H1 (cell line): ENCODE measurements around the gene CELF2. TPM values are rescaled to one million over a fixed set of nuclear protein-coding genes. Genes with fewer than 3 reads are reported as not detected.

Experiments used
- CTCF ChIA-PET: fragments of 300-600 bp; sonication (Branson Sonifier 250); formaldehyde crosslinking; loops from one replicate; lab custom pipeline; 2021; ENCODE audit not compliant: partially characterized antibody; lab: Charles Lee
- POLR2A ChIA-PET: fragments of 300-600 bp; sonication (Branson Sonifier 250); formaldehyde crosslinking; loops from one replicate; lab custom pipeline; 2021; ENCODE audit warnings: inconsistent platforms; ENCODE audit not compliant: partially characterized antibody; lab: Charles Lee
- DNase-seq, 2 experiments: peaks; one replicate each; pipeline versions ENCODE4 v3.0.0 to v3.0.0-alpha.2; 2010 to 2022; ENCODE audit warnings: low spot score in 2 of 2, low read depth in 1 of 2, mixed read lengths in 1 of 2
- FAIRE-seq: peaks from 2 replicates; lab custom pipeline; 2011; peaks lifted over from hg19 to GRCh38; lab: Jason Lieb, UNC
- H2AFZ ChIP-seq: 2 replicates; pipeline ENCODE4 v1.8.1; 2012; ENCODE audit warnings: low read length, inconsistent platforms
- H2AK5ac ChIP-seq: 2 replicates; pipeline ENCODE4 v1.6.1; 2013; ENCODE audit warnings: low read depth, low read length
- H2BK120ac ChIP-seq: replicated peaks from 2 replicates; pipeline ENCODE3; 2013; ENCODE audit warnings: low read depth, low read length, inconsistent platforms
- H2BK12ac ChIP-seq: 2 replicates; pipeline ENCODE4 v1.6.1; 2013; ENCODE audit warnings: low read depth, low read length
- H2BK15ac ChIP-seq: 2 replicates; pipeline ENCODE4 v1.6.1; 2013; ENCODE audit warnings: low read length
- H2BK20ac ChIP-seq: 2 replicates; pipeline ENCODE4 v1.6.1; 2013; ENCODE audit warnings: low read length
- H2BK5ac ChIP-seq: 2 replicates; pipeline ENCODE4 v1.6.1; 2013; ENCODE audit warnings: low read depth, low read length
- H3K14ac ChIP-seq: 2 replicates; pipeline ENCODE4 v1.6.1; 2013; ENCODE audit warnings: inconsistent platforms; ENCODE audit not compliant: insufficient read length
- H3K18ac ChIP-seq: 2 replicates; pipeline ENCODE4 v1.6.1; 2013; ENCODE audit warnings: low read length; ENCODE audit errors: extremely low read depth
- H3K23ac ChIP-seq: 2 replicates; pipeline ENCODE4 v1.6.1; 2013; ENCODE audit warnings: inconsistent platforms; ENCODE audit not compliant: insufficient read length
- H3K23me2 ChIP-seq: 2 replicates; pipeline ENCODE4 v1.6.1; 2013; ENCODE audit warnings: low read depth, low read length
- H3K27ac ChIP-seq: 2 replicates; pipeline ENCODE4 v1.6.1; 2011; ENCODE audit warnings: low read depth, low read length, inconsistent platforms
- H3K27me3 ChIP-seq, 4 experiments: replicated peaks in 1 of 4; 1 replicate in 1 of 4; 2 replicates in 3 of 4; pipeline versions ENCODE4 v1.6.1 to v1.8.1; 2011 to 2013; ENCODE audit warnings: low read length in 3 of 4, mild to moderate bottlenecking in 3 of 4, inconsistent platforms in 2 of 4, mixed read lengths in 2 of 4, moderate library complexity in 1 of 4; ENCODE audit not compliant: control insufficient read depth in 3 of 4, insufficient read depth in 3 of 4; ENCODE audit errors: extremely low read depth in 1 of 4
- H3K36me3 ChIP-seq, 4 experiments: 2 replicates each; pipeline versions ENCODE4 v1.6.1 to v1.8.1; 2011 to 2013; ENCODE audit warnings: mild to moderate bottlenecking in 4 of 4, low read length in 3 of 4, moderate library complexity in 2 of 4, control low read depth in 1 of 4, inconsistent platforms in 1 of 4; ENCODE audit not compliant: insufficient read depth in 4 of 4, control insufficient read depth in 2 of 4
- H3K4ac ChIP-seq: replicated peaks from 2 replicates; pipeline ENCODE3; 2013; ENCODE audit warnings: low read length, low read depth, mixed read lengths, inconsistent platforms; ENCODE audit not compliant: insufficient read length
- H3K4me1 ChIP-seq, 4 experiments: replicated peaks in 1 of 4; 1 replicate in 1 of 4; 2 replicates in 3 of 4; pipeline versions ENCODE4 v1.6.1 to v1.8.1; 2011 to 2013; ENCODE audit warnings: low read length in 3 of 4, inconsistent platforms in 2 of 4, mixed read lengths in 1 of 4; ENCODE audit not compliant: insufficient read depth in 4 of 4, control insufficient read depth in 3 of 4
- H3K4me2 ChIP-seq, 2 experiments: 2 replicates each; pipeline versions ENCODE4 v1.6.1 to v1.8.1; 2011 to 2013; ENCODE audit warnings: low read depth in 2 of 2, low read length in 2 of 2, control low read depth in 1 of 2, inconsistent platforms in 1 of 2, mild to moderate bottlenecking in 1 of 2; ENCODE audit not compliant: insufficient read depth in 1 of 2
- H3K4me3 ChIP-seq, 4 experiments: fragments of 200-600, 300-600 bp in 1 of 4; sonication (generic), shearing (Covaris generic), sonication (Bioruptor Twin) in 1 of 4; 2 replicates each; pipeline versions ENCODE4 v1.5.1 to v1.8.1; 2011 to 2016; ENCODE audit warnings: low read length in 4 of 4, low read depth in 3 of 4, control low read depth in 2 of 4, inconsistent platforms in 2 of 4, mild to moderate bottlenecking in 2 of 4, mixed read lengths in 1 of 4, moderate library complexity in 1 of 4; ENCODE audit not compliant: insufficient read depth in 2 of 4; ENCODE audit errors: extremely low read depth in 1 of 4
- H3K56ac ChIP-seq: replicated peaks from 2 replicates; pipeline ENCODE3; 2013; ENCODE audit warnings: low read depth, mild to moderate bottlenecking, mixed read lengths, low read length, inconsistent platforms; ENCODE audit not compliant: insufficient read length
- H3K79me1 ChIP-seq: 2 replicates; pipeline ENCODE4 v1.6.1; 2013; ENCODE audit warnings: low read depth, low read length, control low read depth
- H3K79me2 ChIP-seq, 2 experiments: 2 replicates each; pipeline versions ENCODE4 v1.6.1 to v1.8.1; 2012 to 2013; ENCODE audit warnings: low read length in 2 of 2, mild to moderate bottlenecking in 2 of 2, inconsistent platforms in 1 of 2; ENCODE audit not compliant: insufficient read depth in 2 of 2, control insufficient read depth in 1 of 2
- H3K9ac ChIP-seq, 4 experiments: replicated peaks in 1 of 4; 1 replicate in 1 of 4; 2 replicates in 3 of 4; pipeline versions ENCODE4 v1.6.1 to v1.8.1; 2011 to 2013; ENCODE audit warnings: low read depth in 3 of 4, low read length in 3 of 4, control low read depth in 2 of 4, mild to moderate bottlenecking in 2 of 4, moderate library complexity in 2 of 4, inconsistent platforms in 1 of 4; ENCODE audit errors: extremely low read depth in 1 of 4
- H3K9me3 ChIP-seq, 2 experiments: 2 replicates each; pipeline versions ENCODE4 v1.6.1 to v1.8.1; 2012 to 2013; ENCODE audit warnings: mild to moderate bottlenecking in 2 of 2, moderate library complexity in 2 of 2, control low read depth in 1 of 2, inconsistent platforms in 1 of 2, low read depth in 1 of 2, low read length in 1 of 2, mixed read lengths in 1 of 2; ENCODE audit not compliant: insufficient read depth in 2 of 2
- H4K20me1 ChIP-seq, 2 experiments: replicated peaks in 1 of 2; 2 replicates each; pipeline versions ENCODE3 to v1.8.1; 2011 to 2013; ENCODE audit warnings: inconsistent platforms in 2 of 2, low read length in 2 of 2, mild to moderate bottlenecking in 1 of 2; ENCODE audit not compliant: insufficient read depth in 2 of 2, control insufficient read depth in 1 of 2
- H4K5ac ChIP-seq: 2 replicates; pipeline ENCODE4 v1.6.1; 2013; ENCODE audit warnings: low read length, low read depth, mixed read lengths, inconsistent platforms; ENCODE audit not compliant: insufficient read length
- H4K8ac ChIP-seq: 2 replicates; pipeline ENCODE4 v1.8.0; 2013; ENCODE audit warnings: mild to moderate bottlenecking, moderate library complexity, low read length, inconsistent platforms; ENCODE audit not compliant: insufficient read depth; ENCODE audit errors: extremely low read depth
- H4K91ac ChIP-seq: replicated peaks from 2 replicates; pipeline ENCODE3; 2013; ENCODE audit warnings: low read length, mixed read lengths, inconsistent platforms; ENCODE audit not compliant: insufficient read length
- CBX8 ChIP-seq: fragments of 300-800, 300-1000 bp; sonication (generic); IDR thresholded peaks from 2 replicates; pipeline ENCODE4 v1.7.1; 2016; ENCODE audit warnings: low read depth, low read length, borderline replicate concordance
- GTF2F1 ChIP-seq: IDR thresholded peaks from 2 replicates; pipeline ENCODE4 v1.6.1; 2012; ENCODE audit warnings: low read depth, low read length, improper control_type of control experiment, borderline replicate concordance
- JUND ChIP-seq: IDR thresholded peaks from 2 replicates; pipeline ENCODE4 v1.6.1; 2011; ENCODE audit warnings: mild to moderate bottlenecking, improper control_type of control experiment, low read length
- KDM4A ChIP-seq: IDR thresholded peaks from one replicate; pipeline ENCODE4 v1.7.1; 2012; ENCODE audit warnings: low read depth, mild to moderate bottlenecking, moderate library complexity, low read length, inconsistent platforms; ENCODE audit not compliant: severe bottlenecking
- SIX5 ChIP-seq: IDR thresholded peaks from 2 replicates; pipeline ENCODE4 v1.6.1; 2011; ENCODE audit warnings: mild to moderate bottlenecking, low read depth, low read length
- SRF ChIP-seq: IDR thresholded peaks from 2 replicates; pipeline ENCODE4 v1.6.1; 2011; ENCODE audit warnings: mild to moderate bottlenecking, low read depth, low read length, moderate library complexity
- TCF12 ChIP-seq: IDR thresholded peaks from 2 replicates; pipeline ENCODE4 v1.6.1; 2011; ENCODE audit warnings: low read depth, mild to moderate bottlenecking, low read length
- ZNF274 ChIP-seq: IDR thresholded peaks from 2 replicates; pipeline ENCODE4 v1.7.0; 2012; ENCODE audit warnings: low read length, borderline replicate concordance; ENCODE audit errors: extremely low read depth
- WGBS, 2 experiments: shearing (Covaris generic) in 1 of 2; methylation state at CpG; one replicate each; pipeline versions ENCODE4 v1.1.6 to v1.1.7; 2013 to 2015; ENCODE audit warnings: low lambda C conversion rate in 2 of 2, mixed read lengths in 2 of 2, inconsistent platforms in 1 of 2, low coverage in 1 of 2, missing lambda C conversion rate in 1 of 2; ENCODE audit not compliant: insufficient replicate concordance in 2 of 2, insufficient coverage in 1 of 2, insufficient read length in 1 of 2; ENCODE audit errors: extremely low coverage in 1 of 2, missing lambda C conversion rate in 1 of 2; 5-methylcytosine and 5-hydroxymethylcytosine counted together
- polyA plus RNA-seq, 7 experiments: library from polyadenylated mRNA; depleted of rRNA in 3 of 7; stranded (reverse) in 5 of 7; unstranded in 2 of 7; fragments of >200 nt in 5 of 7; fragments of 200-250 nt in 2 of 7; gene quantifications; 1 replicate in 5 of 7; 2 replicates in 1 of 7; 4 replicates in 1 of 7; pipeline versions ENCODE4 v1.2.1 to v1.2.3, GENCODE V29; 2011 to 2013; ENCODE audit warnings: missing spikeins in 2 of 7, mixed read lengths in 2 of 7
- total RNA-seq: library from RNA; stranded (reverse); fragmentation: NEBNext Ultra II Directional; extraction: Animal tissue kit (Norgen Biotek cat#: 25700); gene quantifications from 2 replicates; pipeline ENCODE4 v1.2.1, GENCODE V29; 2021
- TF ChIP-seq, protein P1 (sequence below): IDR thresholded peaks from 2 replicates; pipeline ENCODE4 v1.6.1; 2012; ENCODE audit warnings: inconsistent platforms
- TF ChIP-seq, protein P2 (sequence below), 3 experiments: IDR thresholded peaks; 1 replicate in 2 of 3; 2 replicates in 1 of 3; pipeline versions ENCODE4 v1.5.1 to v1.6.1; 2011; ENCODE audit warnings: low read length in 3 of 3, mild to moderate bottlenecking in 3 of 3, inconsistent platforms in 2 of 3, low read depth in 1 of 3, moderate library complexity in 1 of 3; ENCODE audit not compliant: insufficient read depth in 1 of 3; ENCODE audit errors: control extremely low read depth in 1 of 3
- TF ChIP-seq, protein P3 (sequence below): IDR thresholded peaks from 2 replicates; pipeline ENCODE4 v1.6.1; 2011; ENCODE audit warnings: low read depth, mild to moderate bottlenecking, low read length; ENCODE audit not compliant: insufficient read depth

The CELF2 gene
- total and polyA plus RNA-seq, 2 of the 8 experiments (the other 6 are each of a cell fraction or from before 2014, with no cell fraction given) = 18.3 to 22.7 TPM

DNA sequence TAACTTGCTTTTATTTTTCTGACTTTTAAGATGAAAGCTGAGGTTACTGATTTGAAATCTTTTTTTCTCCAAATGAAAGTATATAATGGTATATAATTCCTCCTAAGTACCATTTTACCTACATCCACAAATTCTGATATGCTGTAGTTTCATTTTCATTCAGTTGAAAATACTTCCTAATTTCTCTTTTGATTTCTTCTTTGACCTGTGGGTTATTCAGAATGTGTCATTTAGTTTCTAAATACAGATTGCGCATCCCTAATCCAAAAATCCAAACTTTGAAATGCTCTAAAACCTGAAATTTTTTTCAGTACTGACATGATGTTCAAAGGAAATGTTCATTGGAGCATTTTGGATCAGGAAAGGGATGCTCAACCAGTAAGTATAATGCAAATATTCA lies 168.7 kb downstream of the CELF2 start:
- no peak overlapping the region for H2BK120ac ChIP-seq
- no peaks in the 10 kb centered on the region for H3K9me3 ChIP-seq
- no peak overlapping the region for H3K4me3 ChIP-seq
- no peaks in the 10 kb centered on the region; the same call in 1 of the 2 replicates for H3K79me1 ChIP-seq
- no peak for FAIRE-seq
- H3K4ac ChIP-seq = no peak overlapping the region
- H3K23ac ChIP-seq = no peak overlapping the region
- peaks cover 0 to 3% of the 10 kb centered on the region in 2 experiments; a peak in 1 of 4 replicates for H3K79me2 ChIP-seq
- ChIA-PET CTCF (no interaction called here), POLR2A (no interaction called here)
- no peak overlapping the region for H2BK20ac ChIP-seq
- no peaks in the 10 kb centered on the region for H3K27me3 ChIP-seq
- H3K4me1 ChIP-seq = peaks cover 0 to 10% (median 7%) of the 10 kb centered on the region in 4 experiments; a peak in 3 of 7 replicates
- no peaks in the 10 kb centered on the region for H4K20me1 ChIP-seq
- peaks cover 0 to 3% (median 0%) of the 10 kb centered on the region in 4 experiments; a peak in 1 of 8 replicates for H3K36me3 ChIP-seq
- H4K91ac ChIP-seq = no peak overlapping the region
- H2BK5ac ChIP-seq = no peak overlapping the region
- no peak overlapping the region for H2BK12ac ChIP-seq
- no peak for DNase-seq
- no peak overlapping the region for H2AK5ac ChIP-seq
- H3K23me2 ChIP-seq = no peaks in the 10 kb centered on the region
- H3K14ac ChIP-seq = no peak overlapping the region
- no peak overlapping the region for H3K4me2 ChIP-seq
- no peak overlapping the region for H3K9ac ChIP-seq
- no peak overlapping the region for H3K18ac ChIP-seq
- H2AFZ ChIP-seq = no peak overlapping the region
- H3K27ac ChIP-seq = no peak overlapping the region
- H4K5ac ChIP-seq = no peak overlapping the region
- no peak overlapping the region for H3K56ac ChIP-seq
- WGBS, 2 experiments = 88% methylated on average over 1 of the region's 1 CpG; no CpG with 5 or more reads in 1 of the 2 experiments
- no peak overlapping the region for H2BK15ac ChIP-seq
- H4K8ac ChIP-seq = no peak overlapping the region
- TF ChIP-seq, protein P1, sequence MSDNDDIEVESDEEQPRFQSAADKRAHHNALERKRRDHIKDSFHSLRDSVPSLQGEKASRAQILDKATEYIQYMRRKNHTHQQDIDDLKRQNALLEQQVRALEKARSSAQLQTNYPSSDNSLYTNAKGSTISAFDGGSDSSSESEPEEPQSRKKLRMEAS = no peak
- no peak for TF ChIP-seq TCF12
- no peak for TF ChIP-seq SRF
- no peak for TF ChIP-seq KDM4A
- TF ChIP-seq SIX5 = no peak
- no peak for TF ChIP-seq CBX8
- TF ChIP-seq, protein P2, sequence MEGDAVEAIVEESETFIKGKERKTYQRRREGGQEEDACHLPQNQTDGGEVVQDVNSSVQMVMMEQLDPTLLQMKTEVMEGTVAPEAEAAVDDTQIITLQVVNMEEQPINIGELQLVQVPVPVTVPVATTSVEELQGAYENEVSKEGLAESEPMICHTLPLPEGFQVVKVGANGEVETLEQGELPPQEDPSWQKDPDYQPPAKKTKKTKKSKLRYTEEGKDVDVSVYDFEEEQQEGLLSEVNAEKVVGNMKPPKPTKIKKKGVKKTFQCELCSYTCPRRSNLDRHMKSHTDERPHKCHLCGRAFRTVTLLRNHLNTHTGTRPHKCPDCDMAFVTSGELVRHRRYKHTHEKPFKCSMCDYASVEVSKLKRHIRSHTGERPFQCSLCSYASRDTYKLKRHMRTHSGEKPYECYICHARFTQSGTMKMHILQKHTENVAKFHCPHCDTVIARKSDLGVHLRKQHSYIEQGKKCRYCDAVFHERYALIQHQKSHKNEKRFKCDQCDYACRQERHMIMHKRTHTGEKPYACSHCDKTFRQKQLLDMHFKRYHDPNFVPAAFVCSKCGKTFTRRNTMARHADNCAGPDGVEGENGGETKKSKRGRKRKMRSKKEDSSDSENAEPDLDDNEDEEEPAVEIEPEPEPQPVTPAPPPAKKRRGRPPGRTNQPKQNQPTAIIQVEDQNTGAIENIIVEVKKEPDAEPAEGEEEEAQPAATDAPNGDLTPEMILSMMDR (IDR thresholded peaks at IDR 0.05; ENCODE audit: control extremely low read depth in 1 of 3, insufficient read depth in 1 of 3, low read depth in 1 of 3, low read length in 3 of 3) = no peak
- TF ChIP-seq ZNF274 = no peak
- no peak for TF ChIP-seq JUND
- TF ChIP-seq, protein P3, sequence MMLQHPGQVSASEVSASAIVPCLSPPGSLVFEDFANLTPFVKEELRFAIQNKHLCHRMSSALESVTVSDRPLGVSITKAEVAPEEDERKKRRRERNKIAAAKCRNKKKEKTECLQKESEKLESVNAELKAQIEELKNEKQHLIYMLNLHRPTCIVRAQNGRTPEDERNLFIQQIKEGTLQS = no peak
- no peak for TF ChIP-seq GTF2F1
